Hypothalamus (tissue), 51 donors: Measurements from ENCODE around the gene FAM219B.
A peak's percentile ranks its signal among the peaks of the same experiment; 100 is the strongest.
"Not testable (repeated sequence)": the region's sequence is repeated elsewhere in the genome, so short reads cannot be mapped to it uniquely, and the experiment has no call there.

ENCODE experiments used
- DNase-seq, 51 donors: peaks; one replicate each; lab custom pipeline; 2025; lab: John Stamatoyannopoulos, UW

The FAM219B gene

DNA sequence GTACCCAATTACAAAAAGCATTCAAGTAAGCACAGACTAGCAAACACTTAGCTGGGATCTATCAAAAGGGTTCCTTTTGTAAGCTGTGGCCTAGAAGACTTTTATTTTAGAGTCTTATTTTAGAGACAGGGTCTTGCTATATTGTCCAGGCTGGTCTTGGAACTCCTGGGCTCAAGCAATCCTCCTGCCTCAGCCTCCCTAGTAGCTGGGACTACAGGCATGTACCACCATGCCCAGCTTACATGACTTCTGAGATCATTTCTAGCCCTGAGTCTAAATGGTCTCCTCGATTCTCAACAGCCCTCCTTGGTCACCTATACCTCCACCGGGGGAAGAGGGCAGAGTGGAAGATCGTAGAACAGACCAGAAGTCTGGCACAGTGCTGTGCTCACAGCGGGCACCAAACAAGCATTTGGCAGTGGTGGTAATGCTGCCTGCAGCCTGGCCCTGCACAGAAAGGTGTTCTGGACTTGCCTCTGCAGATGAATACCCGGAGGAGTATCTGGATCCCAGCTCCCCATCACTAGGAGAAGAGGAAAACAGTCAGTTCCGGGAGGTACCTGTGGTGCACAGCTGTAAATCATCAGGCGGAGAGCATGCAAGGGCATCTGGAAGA lies 2.4 kb downstream of the FAM219B start:
- no peak for DNase-seq

DNA sequence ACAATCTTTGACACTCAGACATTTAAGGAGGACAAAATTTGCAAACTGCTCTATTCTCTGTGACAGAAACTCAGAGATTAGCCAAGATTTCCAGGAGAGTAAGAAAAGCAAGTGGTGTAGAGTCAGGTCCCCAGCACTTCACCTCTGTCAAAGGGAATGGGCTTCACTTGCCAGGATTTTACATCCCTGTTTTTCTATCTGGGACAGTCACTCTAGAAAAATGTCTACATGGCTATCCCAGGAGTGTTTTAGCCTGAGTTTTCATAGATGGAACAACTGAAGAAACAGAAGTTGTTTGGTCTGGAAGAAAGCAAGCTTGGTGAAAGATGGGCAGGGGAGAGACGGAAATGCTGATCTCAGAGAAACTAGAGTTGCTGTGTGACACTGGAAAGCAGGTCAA lies 3.0 kb downstream of the FAM219B start:
- no peak for DNase-seq

DNA sequence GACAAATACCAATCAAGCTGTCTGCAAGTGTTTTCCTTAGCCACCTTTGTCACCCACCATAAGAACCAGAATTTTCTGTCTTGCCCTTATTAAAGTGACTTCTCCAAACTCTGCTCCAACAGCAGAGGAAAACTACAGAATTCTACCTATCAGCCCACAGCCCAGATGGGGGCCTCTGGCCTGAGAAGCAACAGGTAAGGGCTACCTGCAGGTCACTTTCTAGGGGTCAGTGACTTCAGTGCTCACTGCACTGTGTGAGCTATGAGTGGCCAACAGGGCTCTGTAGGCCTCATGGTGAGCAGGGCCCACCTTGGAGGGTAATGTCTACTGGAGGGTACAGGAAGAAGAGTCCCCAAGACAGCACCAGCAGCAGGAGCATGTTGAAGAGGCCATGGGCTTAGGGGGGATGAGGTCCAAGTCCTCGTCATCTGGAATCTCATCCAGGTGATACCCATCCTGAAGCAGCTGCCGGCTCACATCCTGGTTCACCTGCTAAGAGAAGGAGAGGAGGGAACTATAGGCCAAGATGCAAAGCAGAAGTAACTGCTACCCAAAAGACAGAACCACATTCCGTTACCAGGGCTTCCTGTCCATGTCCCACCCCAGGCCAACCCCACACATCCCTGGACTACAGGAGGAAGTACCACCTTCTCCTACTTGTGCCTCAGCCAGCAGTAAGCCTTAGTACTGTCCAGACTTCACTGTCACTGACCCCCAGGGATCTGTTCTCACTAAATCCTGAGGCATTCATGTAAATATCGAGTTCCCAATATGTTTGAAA lies 4.2 kb downstream of the FAM219B start:
- DNase-seq: no peak

DNA sequence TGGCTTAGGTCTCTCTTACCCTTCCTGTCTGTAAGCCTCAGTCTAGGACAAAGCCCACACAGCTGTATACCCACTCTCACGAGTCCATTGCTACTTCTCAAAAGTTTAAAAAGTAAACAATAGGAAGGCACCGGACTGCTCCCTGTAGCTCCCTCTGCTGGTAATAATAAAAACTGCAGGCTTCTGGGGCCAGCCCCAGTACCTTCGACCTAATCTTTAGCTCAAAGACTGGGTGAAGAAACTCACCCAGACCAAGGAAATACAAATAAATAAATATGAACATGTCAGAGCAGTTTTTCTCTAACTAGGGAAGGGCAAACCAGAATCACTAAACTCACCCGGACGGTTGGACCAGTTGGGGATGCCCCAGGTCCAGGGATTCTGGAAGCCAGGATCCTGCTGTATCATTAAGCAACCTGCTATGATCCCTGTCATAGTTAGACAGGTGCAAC lies 5.0 kb downstream of the FAM219B start:
- peak in 30 of 51 donors; percentile 2 to 60 (median 16) for DNase-seq

DNA sequence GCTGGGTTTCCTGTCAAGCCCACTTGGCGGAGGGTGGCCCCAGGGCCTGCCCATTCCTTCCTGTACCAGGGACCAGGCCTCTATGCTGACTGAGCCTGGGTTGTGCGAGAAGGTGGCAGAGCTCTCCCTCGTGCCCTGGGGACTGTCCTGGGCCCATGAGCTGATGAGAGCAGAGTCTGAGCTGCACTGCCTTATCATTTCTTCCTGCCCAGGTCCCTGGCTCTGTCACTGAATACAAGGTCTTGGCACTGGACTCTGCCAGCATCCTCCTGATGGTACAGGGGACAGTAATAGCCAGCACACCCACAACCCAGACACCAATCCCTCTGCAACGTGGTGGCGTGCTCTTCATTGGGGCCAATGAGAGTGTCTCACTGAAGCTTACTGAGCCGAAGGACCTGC lies 9.3 kb downstream of the FAM219B start:
- DNase-seq: no peak

DNA sequence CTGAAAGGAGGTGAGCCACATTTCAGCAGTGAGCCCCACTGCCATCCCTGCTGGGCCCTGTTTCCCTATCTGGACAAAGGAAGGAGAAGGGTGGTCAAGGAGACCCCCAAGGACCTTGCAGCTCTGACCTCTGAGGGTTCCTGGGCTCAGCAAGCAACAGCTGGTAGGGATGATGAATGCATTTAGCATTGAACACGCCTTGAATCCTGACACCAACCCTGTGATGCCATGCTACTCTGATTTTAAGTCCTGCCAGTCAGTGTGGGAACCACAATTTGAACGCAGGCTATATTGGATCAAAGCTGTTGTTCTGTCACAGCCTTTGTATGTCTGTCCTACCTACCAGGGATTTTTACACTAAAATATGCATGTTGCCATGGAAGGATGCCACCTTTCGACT lies 10.3 kb downstream of the FAM219B start:
- no peak for DNase-seq

DNA sequence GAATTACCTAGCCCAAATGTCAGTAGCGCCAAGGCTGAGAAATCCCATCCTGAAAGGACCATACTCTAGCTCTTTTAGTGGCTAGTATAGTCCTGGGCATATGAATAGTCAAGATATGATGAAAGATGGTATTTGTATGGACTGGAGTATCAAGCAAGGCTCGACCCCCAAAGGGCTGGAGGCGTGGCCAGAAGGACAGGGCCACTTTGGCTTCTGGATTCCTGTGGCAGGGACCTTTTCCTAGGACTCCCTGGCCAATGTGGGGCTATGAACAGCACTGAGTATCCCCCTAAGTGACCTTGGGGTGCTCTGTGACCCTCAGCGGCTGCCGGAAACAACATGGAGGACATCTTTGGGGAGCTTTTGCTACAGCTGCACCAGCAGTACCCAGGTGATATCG lies 10.8 kb downstream of the FAM219B start:
- DNase-seq: no peak

DNA sequence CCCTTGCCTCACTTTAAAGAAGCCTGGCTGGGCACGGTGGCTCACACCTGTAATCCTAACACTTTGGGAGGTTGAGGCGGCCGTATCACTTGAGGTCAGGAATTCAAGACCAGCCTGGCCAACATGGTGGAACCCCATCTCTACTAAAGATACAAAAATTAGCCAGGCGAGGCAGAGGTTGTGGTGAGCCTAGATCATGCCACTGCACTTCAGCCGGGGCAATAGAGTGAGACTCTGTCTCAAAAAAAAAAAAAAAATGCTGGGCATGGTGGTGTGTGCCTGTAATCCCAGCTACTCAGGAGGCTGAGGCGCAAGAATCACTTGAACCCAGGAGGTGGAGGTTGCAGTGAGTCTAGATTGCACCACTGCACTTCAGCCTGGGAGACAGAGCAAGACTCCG lies 12.3 kb downstream of the FAM219B start:
- DNase-seq: not testable (repeated sequence)

DNA sequence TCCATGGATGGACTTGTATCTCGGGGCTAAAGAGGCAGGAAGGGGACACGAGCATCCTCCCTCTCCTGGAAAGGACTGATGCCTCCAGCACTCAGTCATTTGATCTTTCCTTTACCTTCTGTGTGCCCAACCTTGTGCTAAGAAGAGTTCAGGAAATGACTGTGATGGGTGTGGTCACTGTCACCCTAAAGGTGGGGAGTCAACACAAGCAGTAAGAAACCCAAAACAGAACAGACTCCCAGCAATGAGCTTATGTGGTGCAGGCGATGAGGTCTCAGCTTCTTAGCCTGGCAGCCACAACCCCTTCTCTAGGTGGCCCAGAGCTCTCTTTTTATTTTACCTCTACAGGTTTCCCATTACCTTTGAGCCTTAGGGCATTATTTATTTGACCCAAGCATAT lies 13.0 kb downstream of the FAM219B start:
- DNase-seq: no peak

DNA sequence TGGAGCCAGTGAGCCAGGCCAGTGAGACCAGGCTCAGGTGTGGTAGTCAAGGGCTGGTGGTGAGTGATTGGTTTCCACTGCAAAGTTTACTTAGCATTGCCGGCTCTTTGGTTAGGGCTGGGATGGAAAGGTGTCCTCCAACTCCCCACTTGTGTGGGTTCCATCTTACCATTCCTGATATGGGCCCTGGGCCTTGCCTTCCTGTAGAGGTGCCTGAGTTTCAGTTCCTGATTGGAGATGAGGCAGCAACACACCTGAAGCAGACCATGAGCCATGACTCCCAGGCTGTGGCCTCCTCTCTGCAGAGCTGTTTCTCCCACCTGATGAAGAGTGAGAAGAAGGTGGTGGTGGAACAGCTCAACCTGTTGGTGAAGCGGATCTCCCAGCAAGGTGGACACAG lies 13.7 kb downstream of the FAM219B start:
- no peak for DNase-seq

DNA sequence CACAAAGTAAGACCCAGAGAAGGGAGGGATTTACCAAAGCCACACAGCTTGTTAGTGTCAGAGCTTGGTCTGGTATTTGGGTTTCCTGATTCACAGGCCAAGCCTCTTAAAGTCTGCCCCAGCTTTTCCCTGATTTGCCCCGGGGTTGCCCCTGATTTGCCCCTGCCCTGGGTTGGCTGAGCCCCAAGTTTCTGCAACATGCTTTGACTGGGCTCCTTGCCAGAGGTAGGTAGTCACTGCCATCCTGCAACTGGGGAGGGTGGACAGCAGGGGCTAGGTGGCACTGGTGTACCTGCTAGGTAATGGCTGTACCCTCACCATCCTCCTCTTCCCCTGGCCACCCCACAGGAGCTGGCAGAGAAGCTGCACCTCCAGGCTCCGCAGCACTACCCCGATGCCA lies 14.3 kb downstream of the FAM219B start:
- DNase-seq: no peak

DNA sequence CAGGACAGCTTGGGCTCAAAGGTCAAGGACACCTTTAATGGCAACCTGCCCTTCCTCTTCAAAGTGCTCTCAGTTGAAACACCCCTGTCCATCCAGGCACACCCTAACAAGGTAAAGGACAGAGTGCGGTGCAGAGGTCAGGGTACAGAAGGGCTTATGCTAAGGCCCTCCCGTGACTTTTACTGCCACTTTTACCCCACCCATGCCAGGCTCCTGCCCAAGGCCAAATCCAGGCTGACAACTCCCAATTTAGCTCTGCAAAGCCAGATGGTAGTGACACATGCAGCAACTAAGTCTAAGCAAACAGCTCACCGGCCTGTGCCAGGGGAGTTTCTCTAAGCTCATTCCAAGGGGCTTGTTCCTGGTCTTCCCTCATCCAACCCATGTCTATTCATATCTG lies 15.2 kb downstream of the FAM219B start:
- no peak for DNase-seq

DNA sequence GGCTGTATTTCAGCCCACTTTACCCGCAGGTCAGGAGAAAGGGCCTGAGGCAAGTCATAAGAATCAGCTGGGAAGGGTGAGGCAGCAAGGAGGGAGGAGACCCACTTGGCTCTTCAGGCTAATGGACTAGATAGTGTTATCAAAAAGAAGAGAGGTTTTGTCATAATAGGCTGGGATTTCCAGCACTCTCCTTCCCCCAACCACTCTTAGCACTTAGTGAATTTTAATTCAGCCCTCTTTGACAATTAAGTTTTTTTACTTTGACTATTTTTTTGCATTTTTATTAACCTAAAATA lies 16.0 kb downstream of the FAM219B start:
- DNase-seq: no peak

DNA sequence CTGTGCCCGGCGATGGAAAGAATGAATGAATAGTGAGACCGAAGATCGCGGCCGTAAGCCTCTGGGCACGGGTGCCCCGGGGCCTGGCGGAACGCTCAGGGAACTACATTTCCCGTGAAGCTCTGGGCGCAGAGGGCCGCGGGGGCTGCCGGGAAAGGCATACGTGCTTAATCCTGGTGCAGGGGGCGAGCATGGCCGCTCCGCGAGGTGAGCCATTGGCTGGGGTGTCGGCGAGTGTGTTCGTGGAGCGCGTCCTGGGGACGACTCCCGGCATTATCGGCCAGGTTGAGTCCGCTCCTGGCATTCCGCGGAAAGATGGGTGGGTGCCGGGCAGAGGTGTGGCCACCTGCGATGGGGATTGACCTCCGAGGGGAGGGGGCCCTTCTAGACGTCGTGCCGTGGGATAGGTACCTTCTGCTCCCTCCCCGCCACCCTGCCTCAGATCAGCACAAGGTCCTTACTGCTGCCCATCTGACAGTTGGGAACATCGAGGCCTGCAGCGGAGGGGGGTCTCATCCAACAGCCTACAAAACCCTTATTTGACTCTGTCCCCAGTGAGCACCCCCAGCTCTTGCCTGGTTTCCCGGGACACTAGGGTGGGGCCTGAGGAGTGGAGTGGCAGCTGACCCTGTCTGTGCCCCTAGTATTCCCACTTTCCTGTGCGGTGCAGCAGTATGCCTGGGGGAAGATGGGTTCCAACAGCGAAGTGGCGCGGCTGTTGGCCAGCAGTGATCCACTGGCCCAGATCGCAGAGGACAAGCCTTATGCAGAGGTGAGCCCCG lies 16.6 kb downstream of the FAM219B start, which contains the start of gene MPI:
TSS of gene MPI (plus strand) at position 160 of the 782 bp plus-strand sequence. CDS start at position 192, 32 bp downstream.
- peak; percentile 50 to 91 (median 79) for DNase-seq

DNA sequence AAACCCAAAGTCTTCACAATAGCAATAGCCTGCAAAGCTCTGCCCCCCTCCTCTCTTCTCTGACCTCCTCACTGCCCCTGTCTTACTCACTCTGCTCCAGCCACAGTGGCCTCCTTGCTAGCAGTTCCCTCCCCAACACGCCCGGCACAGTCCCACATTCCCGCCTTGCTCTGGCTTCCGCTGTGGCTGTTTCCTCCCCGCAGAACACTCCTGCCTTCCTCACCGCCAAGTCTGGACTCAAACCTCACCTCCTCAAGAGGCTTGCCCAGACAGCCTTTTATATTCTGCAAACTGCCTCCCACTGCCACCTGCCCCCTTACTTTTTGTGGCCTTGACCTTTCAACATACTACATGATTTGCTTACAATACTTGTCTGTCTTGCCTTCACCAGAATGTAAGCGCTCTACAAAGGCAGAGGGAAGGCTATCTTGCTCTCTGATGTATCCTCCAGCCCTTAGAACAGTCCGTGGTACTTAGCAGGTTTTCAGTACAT lies 17.2 kb downstream of the FAM219B start:
- peak in 35 of 51 donors; percentile 5 to 86 (median 34) for DNase-seq

DNA sequence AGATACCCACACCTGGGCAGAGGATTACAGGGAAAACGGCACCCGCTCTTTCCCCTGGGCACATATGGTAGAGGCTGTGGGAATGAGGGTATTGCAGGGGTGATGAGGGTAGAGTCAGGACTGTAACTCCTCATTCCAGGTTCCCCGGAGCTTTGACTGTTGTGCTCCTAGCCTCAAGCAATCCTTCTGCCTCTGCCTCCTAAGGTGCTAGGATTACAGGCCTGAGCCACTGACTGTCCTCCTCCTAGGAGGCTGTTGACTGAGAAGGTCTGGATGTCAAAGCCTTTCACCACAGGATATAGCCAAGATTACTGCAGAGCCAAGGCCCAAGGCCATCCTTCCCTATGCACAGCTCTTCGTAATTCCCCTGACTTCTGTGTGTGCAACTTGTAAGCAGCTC lies 17.9 kb downstream of the FAM219B start:
- no peak for DNase-seq

DNA sequence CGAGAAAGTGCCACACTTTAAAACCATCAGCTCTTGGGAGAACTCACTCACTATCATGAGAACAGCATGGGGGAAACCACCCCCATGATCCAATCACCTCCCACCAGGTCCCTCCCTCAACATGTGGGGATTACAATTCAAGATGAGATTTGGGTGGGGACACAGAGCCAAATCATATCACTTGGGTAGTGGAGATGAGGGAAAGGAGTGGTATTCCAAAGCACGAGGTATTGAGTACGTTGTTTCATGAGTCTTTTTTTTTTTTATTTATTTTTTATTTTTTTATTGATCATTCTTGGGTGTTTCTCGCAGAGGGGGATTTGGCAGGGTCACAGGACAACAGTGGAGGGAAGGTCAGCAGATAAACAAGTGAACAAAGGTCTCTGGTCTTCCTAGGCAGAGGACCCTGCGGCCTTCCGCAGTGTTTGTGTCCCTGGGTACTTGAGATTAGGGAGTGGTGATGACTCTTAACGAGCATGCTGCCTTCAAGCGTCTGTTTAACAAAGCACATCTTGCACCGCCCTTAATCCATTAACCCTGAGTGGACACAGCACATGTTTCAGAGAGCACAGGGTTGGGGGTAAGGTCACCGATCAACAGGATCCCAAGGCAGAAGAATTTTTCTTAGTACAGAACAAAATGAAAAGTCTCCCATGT lies 19.0 kb downstream of the FAM219B start:
- not testable (repeated sequence) for DNase-seq

DNA sequence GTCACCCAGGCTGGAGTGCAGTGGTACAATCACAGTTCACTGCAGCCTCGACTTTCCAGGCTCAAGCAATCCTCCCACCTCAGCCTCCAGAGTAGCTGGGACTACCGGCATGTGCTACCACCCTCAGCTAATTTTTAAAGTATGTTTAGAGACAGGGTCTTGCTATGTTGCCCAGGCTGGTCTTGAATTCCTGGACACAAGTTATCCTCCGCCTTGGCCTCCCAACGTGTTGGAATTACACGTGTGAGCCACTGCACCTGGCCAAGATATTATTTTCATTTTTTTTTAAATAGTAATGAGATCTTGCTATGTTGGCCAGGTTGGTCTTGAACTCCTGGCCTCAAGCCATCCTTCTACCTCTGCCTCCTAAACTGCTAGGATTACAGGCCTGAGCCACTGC lies 21.2 kb downstream of the FAM219B start:
- DNase-seq: no peak

DNA sequence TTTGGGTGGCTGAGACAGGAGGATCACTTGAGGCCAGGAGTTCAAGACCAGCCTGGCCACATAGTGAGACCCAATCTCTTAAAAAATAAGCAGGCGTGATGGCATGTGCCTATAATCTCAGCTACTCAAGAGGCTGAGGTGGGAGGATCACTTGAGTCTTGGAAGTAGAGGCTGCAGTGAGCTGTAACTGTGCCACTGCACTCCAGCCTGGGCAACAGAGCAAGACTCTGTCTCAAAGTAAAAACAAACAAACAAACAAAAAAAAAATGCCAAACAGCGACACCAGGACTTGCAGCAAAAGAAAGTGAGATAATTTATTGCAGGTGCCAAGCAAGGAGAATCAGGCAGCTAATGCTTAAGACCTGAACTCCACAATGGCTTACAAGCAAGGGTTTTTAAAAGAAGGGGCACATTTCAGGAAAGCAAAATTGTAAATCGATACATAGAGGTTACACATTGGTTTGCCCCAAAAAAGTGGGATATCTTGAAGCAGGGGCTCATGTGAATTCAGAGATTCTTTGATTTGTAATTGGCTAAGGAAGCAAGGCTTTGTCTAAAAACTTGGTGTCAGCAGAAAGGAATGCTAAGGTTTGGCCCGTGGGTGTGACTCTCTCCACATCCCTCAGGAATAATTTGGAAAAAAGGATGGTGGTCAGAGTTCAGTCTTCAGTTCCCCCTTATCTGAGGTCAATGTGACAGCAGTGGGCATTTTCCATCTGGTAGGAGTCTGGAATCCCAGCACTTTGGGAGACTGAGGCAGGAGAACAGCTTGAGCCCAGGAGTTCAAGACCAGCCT lies 22.0 kb downstream of the FAM219B start:
- no peak for DNase-seq

DNA sequence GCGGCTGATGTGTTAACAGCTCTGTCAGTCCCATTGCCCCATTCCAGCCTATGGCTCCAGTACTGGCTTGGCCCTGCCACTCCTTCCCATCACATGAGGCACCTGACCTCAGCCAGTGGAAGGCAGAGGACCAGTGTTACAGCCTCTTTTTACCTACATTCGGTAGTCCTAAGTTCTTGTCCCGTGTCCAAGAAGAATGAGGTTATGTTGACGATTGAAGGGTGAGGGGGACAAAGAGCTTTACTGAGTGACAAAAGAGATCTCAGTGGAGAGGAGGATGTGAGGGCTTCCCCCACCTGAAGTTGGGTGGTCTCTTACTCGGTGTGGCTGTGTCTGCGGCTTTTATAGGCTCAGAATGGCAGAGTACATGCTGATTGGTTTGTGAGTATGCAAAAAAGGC lies 24.1 kb downstream of the FAM219B start:
- DNase-seq: no peak
